NCI-H128 (cell line): Measurements from ENCODE around the gene LYVE1.

ENCODE experiments used
- DNase-seq: peaks from one replicate; lab custom pipeline; 2025; ENCODE audit not compliant: unreplicated experiment; lab: John Stamatoyannopoulos, UW

LYVE1 gene

GRCh38 chr11:10592331-10592730 lies 23.9 kb upstream of the LYVE1 start:
- no peak for DNase-seq

- no peak for DNase-seq
Observed at GRCh38 chr11:10591741-10592140, 23.3 kb upstream of the LYVE1 start.

DNA sequence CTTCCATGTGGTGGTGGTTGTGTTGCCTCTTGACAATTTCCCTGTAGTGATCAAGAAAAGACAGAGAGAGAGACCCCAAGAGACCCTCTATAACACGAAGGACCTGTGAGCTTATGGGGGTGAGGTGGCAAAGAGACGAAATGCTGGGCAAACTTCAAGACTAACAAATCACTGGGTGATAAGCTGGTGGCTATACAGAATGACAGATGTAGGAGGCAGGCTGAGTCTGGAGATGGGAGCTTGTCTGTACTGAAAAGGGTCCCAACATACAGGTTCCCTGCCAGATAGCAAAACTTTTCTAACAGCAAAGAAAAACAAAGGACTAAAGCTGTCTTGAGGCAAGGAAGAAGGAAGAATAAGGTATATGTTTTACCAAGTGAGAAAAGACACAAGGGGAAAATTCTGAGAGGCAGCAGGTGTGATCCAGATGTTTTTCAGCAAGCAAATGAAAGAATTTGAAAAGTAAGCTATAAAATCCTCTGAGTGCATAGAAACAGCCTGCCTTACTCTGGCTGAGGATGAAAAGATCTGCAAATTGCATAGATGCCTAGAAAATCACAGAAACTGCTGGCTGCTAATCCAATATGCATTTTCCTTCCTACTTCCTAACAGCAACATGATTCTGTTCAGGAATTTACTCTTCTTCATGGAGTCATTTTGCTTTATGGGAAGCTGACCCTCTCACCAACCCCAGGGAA lies 21.9 kb upstream of the LYVE1 start:
- no peak for DNase-seq

- DNase-seq: no peak
Observed at GRCh38 chr11:10588904-10589303, 20.4 kb upstream of the LYVE1 start.

GRCh38 chr11:10587995-10588394 lies 19.5 kb upstream of the LYVE1 start:
- no peak for DNase-seq

GRCh38 chr11:10587388-10587787 lies 18.9 kb upstream of the LYVE1 start:
- no peak for DNase-seq

DNA sequence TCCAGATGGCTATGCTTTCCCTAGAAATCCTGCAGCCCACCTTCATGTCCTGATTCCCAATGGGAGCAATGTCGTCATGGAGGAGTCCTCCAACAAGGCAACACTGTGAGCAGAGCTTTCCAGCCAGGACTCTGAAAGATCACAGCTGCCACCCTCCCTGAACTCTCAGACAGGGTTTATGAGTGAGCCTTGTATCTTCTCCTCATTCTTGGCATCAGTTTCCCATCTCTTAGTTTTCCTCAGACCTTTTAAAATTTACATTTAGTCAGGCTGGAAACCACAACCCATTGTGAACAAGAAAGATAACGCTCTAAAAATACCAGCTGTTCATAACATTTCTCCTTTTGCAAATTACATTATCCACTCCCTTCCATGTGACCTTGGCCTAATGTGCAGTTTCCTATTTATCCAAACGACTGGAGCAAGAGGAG lies 15.6 kb upstream of the LYVE1 start:
- DNase-seq: no peak

- no peak for DNase-seq
Observed at GRCh38 chr11:10581481-10582019, 13.1 kb upstream of the LYVE1 start.

GRCh38 chr11:10580623-10581022 lies 12.2 kb upstream of the LYVE1 start:
- no peak for DNase-seq

- no peak for DNase-seq
Observed at GRCh38 chr11:10579700-10580099, 11.2 kb upstream of the LYVE1 start.

GRCh38 chr11:10576035-10576398 lies 7.6 kb upstream of the LYVE1 start:
- no peak for DNase-seq

- DNase-seq: no peak
Observed at GRCh38 chr11:10575346-10576034, 7.0 kb upstream of the LYVE1 start.

GRCh38 chr11:10573556-10573955 lies 5.1 kb upstream of the LYVE1 start:
- DNase-seq: no peak

DNA sequence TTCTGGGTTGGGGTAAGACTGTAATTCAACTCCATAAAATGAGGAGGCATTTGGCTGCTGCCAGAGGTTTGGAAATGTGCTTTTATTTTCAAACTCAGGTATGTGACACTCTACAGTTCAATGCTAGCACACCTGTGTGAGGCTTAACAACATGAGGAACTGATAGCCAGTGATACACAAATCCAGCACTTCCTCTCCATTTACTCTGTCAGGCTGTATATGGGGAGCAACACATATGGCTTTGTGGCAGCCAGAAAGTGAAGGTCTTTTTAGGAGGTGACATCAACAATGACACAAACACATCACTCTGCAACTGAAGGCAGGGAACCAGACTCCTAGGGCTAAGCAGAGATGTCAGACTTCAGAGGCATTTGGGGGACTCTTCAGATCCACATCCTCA lies 4.6 kb upstream of the LYVE1 start:
- no peak for DNase-seq

DNA sequence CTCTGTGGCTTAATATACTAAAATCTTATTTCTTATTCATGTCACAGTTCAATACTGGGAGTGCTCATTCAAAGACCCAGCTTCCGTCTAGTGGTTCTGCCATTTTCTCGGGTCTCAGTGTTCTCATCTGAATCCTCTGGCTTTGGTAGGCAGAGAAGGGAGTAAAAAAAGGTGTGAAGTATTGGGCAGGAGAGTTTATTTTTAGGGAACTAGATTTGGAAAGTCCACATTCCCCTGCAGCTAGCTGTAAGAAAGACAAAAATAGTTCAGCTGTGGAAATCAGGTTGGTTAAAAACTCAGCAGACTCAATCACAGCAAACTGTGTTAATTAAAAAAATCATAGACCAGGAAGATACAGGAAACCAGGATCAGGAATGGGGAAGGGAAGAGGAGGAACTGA lies 4.1 kb upstream of the LYVE1 start:
- no peak for DNase-seq

DNA sequence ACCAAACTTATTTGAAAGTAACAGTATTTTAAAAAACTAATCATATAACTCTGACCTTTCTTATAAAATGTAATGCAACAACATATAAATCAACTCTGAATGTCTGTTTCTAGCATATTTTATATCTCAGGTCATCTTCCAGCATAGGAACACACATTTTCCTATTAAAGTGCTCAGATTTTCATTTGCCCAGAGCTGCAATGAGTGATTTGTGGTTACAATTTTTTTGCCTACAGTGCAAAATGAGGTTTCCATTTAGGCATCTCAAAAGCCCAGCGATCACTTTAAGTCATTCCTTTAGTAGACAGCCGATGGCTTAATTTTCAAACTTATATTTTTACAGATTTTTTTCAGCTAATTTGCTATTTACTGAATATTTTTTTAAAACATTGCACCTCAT lies 1.0 kb downstream of the LYVE1 start:
- no peak for DNase-seq

DNA sequence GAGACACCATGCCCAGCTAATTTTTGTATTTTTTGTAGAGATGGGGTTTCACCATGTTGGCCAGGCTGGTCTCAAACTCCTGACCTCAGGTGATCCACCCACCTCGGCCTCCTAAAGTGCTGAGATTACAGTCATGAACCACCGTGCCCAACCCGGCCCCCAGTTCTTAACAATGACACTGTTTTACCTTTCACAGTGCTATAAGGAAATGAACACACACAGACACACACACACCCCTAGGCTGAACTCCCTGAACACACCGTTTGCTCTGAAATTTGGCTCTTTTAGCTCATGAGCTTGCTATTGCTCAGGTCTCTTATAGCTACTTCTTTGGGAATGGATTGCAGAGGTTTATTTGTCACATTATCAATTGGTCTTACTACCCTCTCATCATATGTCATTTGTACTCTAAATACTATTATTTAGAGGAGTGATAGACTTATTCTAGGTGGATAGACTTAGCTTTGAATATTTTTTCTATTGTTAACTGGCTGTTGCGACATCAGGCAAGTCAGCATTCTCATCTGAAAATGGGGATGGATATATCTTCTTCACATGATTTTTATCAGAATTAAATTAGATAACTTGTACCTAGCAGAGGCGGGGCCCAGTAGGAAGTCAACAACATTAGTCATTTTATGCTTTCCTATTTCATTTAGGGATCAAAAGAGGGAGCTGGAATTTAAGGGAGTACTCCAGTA lies 2.1 kb downstream of the LYVE1 start:
- no peak for DNase-seq

DNA sequence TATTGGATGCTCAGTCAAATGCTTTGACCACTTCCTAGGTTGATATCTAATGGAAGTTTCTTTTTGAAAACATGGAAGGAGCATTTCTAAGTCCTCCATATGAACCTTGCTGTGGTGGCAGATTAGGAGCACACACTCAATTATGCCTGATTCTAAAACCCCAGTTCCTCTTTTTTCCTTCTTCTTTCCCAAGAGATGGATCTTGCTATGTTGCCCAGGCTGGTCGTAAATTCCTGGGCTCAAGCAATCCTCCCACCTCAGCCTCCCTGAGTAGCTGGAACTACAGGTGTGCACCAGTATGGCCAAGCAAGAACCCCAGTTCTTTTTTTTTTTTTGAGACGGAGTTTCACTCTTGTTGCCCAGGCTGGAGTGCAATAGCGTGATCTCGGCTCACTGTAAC lies 3.0 kb downstream of the LYVE1 start:
- no peak for DNase-seq

GRCh38 chr11:10564696-10565318 lies 3.7 kb downstream of the LYVE1 start:
- no peak for DNase-seq

DNA sequence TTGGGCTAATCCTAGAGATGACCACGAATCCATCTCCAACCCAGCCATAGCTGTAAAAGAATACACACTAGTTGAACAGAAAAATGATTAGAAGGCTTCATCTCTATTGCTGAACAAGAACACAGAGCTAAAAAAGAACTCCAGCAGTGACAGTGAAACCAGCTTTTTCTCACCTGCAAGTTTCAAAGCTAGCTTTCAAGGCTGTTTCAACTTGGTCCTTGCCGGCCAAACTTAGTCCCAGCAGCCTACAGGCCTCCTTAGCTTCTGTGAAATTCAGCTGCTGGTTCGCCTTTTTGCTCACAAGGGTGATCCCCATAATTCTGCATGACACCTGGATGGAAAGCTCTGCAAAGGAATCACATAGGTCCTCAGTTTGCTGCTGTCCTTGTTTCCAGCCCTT lies 4.4 kb downstream of the LYVE1 start:
- DNase-seq: no peak

DNA sequence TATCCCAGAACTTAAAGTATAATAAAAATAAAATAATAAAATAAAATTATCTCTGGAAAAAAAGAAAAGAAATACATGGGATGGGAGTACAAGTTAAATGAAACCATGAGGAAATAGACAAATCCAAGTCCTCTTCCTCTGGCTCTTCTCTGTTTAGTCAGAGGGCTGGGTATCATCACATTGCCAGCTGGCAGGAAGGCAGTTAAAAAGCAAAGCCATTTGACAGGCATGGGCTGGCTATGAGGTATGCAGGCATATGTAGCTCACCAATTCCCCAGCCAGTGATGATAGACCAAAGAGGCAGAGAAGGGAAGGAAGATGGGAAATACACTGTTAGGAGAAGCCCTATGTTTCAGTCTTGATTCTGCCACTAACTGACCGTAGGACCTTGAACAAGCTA lies 6.5 kb downstream of the LYVE1 start:
- no peak for DNase-seq
